A204.1 (cell line): ENCODE measurements around the gene CANT1.

Experiments
- FAIRE-seq: peaks from 2 replicates; lab custom pipeline; 2012; peaks lifted over from hg19 to GRCh38; lab: Jason Lieb, UNC

The CANT1 gene

DNA sequence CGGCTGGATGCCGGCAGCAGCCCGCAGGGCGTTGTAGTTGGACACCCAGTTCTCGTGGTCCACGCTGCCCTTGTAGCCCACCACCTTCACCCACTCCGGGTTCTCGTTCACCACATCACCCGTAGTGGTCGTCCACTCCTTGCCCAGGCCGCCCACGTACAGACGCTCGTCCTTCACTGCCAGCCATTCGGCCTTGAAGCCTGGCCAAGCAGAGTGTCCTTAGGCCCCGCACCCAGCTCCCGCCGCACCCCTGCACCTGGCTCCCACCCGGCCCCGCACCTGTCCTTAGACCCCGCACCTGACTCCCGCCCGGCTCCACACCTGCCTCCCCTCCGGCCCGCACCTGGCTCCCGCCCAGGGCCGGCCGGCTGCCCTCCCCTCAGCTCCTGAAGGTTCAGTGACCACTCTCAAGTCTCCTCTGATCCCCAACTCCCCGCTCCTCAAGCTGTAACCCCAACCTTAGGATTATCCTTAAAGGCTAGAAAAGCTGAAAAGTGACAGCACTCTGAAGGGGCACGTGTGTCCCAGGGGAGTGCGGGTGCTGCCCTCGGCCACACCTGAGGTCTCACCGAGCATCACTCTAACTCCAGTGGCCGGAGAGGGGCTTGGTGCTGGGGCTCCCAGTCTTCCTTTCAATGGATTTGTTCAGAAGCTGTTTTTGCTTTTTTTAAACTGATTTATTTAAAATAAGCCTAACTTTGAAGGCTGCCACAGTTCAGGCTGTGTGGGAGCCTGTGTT lies 14.4 kb downstream of the CANT1 start:
- FAIRE-seq, result no peak

DNA sequence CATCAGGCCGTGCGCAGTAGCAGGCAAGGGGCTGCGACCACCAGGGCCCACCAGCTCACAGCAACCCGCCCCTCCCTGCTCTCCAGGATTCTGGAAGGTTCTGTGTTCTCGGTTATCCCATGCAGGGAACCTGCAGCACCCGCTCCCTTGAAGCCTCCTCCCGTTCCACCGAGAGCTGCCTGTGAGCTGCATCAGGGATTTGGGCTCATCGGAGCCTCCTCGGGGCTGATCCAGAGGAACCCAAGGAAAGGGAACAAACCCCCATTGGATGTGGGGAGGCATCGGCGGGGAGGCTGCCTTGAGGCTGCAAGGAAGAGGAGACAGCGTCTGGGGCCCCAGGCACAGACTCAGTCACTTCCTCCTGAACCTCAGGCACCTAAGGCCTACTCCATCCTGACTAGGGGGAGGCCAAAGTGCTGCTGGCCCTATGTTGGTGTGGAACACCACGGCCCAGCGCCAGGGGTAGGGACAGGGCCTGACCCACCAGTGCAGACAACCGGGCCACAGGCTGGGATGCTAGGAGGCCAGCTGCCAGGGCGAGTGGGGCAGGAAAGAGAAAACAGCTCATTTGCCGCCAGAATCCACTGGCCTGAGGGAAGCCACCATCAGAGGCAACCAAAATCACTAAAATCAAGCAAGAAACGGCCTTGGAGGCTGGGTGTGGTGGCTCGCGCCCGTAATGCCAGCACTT lies 15.4 kb downstream of the CANT1 start:
- no peak for FAIRE-seq

DNA sequence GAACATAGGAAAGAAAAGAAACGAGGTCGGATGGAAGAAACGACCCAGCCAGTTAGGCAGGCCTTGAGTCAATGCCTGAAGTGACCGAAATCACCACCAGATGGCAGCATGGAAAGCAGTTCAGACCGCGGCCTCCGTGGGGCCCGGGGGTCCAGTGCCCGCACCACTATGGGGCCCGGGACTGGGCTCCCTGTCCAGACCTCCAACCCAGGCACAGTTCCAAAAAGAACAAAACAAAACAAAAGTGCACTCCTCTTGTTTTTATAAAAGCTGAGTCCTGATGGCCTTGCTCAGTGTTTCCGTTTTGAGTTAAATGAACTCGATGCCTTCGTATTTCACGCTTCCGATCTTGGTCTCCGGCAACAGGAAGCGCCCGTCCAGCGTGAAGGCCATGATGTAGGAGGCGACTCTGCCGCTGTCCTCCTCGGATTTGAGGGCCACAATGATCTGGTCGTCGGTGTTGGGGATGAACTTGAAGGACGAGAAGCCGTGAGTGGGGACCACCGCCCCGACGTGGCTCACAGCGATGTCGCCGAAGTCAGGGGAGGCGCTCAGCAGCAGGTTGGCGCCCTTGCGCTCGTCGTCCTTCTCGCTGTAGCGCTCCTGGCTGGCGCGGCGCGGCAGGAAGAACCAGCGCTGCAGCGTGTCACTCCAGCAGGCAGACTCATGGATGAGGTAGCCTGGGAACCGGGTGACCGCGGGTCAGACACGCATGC lies 16.2 kb downstream of the CANT1 start:
- FAIRE-seq, result no peak

DNA sequence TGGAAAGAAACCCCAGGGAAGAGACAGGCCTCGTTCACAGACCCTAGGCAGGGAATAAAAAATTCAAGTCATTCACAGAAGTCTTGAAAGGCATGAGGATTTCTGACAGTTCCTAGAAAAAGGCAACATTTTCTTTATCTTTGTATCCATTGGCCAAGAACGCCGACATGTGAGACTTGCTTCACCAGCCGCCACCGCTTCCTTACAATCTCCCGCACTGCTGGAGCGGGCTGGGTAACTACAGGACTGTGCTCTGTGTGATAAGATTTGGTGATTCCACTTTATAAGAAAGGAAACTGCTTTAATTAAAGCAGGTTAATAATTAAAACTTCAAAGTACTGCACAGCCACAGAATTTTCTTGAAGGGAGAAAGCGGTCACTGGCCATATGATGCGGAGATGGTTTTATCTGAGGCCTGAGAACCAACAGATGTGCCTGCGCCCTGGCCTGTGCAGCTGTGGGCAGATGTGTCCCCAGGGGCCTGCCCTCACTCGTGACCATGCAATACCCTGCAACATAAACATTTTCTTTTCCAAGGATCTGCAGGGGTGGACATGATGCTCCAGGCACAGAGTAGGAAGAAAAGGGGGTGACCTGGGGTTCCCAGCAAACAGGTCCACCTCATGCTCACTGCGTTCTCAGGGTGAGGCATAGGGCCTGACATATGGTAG lies 16.9 kb downstream of the CANT1 start:
- FAIRE-seq, result no peak

DNA sequence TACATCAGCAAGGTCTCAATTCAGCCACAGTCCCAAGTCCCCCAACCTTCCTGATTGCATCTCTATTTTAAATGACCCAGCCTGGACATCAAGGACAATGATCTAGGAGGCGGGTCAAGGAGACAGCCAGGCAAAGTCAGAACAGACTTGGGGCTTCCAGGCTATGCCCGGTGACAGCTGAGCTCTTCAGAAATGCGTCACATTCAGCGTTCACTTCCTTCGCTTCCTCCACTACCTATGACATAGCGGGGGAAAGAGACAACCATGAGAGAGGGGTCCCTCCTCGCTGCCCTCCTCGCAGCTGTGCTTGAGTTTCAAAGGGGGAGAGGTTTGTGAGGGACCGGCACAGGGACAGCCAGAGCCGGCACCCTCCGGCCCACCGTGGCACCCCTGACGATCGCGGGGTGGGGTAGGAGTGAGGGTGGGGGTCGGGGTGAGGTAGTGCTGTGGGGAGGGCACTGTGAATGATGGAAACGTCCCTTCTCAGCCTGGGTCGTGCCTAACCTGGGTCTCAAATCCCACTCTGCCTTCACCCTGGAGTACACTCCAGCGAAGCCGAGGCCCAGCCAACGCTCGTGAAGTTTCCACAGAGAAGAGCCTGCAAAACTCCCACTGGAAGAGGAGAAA lies 17.5 kb downstream of the CANT1 start:
- no peak for FAIRE-seq

DNA sequence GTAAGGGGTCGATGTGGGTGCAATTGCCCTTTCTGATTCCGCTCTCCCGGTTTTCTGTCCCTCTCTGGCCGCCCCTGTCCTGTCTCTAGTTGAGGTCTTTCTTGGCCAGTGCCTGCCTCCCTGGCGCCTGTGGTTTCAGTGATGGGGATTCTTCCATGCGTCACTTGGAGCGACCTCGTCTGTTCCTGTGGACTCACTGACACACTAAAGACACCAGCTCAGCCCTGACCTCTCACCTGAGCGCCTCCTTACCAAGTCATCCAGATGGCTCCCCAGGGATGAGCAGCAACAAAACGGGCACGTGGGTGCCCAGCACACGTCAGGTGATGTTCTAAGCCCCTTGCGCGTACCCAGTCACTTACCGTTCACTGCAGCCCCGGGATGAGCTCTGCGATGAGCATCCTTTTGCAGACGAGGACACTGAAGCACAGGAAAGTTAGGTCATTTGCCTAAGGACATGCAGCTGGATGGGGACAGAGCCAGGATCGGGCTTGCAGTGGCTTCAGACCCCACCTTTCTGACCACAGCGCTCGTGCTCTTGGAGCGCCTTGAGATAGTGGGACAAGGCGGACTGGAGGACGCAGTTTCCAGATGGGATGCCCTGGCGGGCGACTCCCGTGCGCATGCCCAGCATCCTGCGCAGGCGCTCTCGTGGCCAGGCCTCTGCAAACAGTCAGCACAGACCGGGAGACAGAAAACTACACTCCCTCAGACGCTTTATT lies 18.4 kb downstream of the CANT1 start:
- FAIRE-seq, result no peak

DNA sequence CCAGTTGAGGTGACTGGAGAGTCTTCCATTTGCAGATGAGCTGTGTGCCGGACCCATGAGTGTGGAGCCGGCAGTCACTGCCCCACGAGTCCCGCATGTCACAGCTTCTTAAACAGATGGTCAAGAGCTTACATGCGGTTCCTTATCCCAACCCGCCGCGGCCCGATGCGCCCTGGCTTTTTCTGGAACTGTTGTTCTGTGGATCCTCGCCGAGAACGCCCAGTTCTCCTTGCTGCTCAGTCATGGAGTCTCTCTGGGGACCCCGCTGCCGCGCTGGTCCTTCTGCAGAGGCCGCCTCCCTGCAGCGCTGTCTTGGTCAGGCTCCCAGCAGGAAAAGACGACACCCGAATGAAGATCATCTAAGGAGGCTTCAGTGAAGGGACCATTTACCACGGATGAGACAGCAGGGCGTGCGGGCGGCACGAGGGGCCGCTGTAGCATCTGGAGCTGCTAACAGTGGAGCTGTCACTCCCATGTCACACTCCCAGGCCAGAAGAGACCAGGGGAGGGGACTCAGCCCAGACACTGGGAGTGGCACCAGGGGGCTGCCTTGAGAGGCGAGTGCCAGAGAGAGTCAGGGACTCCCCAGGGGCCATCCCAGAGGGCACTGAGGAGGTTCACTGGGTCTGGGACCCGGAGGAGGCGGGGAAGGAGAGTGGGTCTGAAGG lies 19.1 kb downstream of the CANT1 start:
- FAIRE-seq, result no peak

DNA sequence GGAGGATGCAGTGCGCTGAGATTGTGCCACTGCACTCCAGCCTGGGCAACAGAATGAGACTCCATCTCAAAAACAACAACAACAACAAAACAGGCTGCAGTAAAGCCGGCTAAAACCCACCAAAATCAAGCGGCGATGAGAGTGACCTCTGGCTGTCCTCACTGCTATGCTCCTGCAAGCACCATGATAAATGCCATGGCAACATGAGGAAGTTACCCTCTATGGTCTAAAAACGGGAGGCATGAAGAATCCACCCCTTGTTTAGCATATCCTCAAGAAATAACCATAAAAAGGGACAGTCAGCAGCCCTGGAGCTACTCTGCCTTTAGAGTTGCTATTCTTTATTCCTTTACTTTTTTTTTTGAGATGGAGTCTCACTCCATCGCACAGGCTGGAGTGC lies 21.4 kb downstream of the CANT1 start:
- no peak for FAIRE-seq

DNA sequence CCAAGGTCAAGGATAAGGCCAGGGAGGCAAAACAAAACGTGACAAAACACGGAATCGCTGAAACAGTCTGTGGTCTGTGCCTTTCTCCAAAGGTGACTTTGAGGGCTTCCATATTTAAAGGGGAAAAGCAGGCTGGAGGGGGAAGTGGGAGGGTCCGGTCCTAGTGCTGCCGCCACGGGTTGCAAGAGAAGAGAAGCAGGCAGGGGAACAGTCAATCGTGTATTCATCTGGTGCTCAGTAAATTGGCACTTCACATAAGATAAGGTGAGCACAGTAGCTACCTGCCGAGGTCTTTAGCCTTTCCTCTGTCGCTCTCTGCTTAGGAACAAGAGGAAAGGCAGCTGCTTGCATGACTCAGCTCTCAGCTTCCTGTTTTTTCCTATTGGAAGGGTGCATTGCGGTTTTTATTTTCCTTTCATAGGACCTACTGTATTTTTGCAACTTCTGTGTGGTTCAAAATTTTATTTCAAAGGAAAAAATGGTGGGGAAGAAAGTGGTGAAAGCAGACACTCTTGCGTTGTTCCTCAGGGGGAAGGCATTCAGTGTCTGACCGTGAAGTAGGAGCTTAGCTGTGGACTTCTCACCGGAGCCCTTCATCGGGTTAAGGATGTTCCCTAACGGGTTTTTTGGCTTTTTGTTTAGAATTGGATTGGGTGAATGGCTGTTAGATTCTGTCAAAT lies 22.8 kb downstream of the CANT1 start:
- no peak for FAIRE-seq

DNA sequence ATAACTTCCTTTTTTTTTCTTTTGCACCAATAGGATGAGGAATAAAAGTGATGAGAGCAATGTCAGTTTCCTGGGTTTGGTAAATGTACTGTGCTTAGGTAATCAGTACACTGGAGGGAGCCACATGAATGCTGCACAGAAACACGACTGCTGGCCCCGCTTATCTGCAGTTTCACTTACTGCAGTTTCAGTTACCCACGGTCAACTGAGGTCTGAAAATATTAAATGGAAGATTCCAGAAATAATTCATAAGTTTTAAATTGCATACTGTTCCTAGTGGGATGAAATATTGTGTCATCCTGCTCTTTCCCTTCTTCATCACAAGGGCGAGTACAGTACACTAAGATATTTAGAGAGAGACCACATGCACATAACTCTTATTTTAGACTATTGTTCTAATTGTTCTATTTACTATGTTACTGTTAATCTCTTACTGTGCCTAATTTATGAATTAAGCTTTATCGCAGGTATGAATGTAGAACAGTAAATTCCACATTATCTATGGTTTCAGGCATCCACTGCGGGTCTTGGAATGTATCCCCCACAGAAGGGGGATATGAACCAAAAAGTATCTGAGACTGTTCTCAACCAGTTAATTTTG lies 23.4 kb downstream of the CANT1 start:
- FAIRE-seq, result no peak

DNA sequence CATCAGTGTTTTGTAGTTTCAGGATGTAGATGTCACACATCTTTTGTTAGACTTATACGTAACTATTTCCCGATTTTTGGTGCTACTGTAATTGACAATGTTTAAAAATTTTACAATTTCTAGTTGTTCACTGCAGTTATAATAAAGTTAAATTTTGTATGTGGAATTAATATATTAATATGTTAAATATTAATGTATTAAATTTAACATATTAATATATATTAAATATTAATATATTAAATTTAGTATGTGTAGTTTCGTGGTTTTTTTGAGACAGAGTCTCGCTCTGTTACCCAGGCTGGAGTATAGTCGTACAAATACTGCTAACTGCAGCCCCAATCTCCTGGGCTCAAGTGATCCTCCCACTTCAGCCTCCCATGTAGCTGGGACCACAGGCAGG lies 24.2 kb downstream of the CANT1 start:
- FAIRE-seq, result peak; percentile 57

DNA sequence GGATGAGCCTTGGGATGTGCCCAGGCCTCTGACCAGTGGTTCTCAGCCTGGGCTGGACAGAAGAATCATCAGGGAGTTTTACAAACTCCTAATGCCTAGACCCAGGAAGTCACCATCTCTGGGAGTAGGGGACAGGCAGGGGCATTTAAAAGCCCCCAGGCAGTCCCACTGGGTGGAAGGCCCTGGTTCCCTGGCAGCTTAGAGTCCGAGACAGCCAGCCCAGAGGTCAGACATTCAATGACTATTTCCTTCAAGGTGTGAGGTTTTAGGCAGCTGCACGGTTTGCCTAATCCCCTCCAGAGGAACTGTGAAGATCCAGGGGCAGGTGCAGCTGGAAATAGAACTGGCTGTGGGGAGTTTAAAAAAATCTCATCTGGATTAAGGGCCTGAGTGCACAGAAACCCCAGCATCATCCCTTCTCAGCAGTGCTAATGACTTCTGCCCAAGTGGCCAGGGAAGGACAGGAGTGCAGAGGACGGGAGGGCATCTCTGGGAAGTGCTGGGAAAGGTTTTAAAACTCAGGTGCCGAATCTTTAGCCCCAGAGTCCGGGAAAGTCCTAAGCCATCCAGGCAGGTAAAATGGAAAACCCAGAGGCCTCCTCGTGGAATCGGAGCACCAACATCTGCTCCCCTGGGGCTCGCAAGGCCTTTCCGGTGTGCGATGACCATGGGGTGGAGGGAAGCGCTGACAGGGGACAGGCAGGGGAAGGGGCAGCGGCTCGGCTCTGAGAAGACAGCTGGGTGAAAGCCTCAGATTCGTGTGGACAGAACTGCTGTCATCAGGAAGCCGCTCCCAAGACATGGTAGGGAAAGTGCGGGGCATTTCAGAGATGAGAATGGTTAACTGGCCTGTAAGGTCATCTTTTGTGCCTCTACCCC lies 28.3 kb downstream of the CANT1 start:
- FAIRE-seq, result no peak

DNA sequence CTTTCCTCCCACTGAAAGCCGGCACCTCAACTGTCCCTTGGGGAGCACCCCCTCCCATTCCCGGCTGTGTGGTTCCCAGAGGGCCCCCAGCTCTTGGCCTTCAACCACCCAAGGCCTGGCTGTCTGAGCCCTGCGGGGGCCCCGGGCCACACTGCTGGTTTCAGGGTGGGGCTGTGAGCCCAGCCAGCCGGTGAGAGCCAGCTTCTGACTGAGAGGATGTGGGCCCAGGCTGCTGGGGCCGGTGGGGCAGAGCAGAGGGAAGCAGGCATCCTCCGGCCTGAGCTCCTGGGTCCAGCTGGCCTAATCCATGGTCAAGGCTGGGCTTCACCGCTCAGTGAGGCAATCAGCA lies 29.0 kb downstream of the CANT1 start:
- FAIRE-seq, result no peak

DNA sequence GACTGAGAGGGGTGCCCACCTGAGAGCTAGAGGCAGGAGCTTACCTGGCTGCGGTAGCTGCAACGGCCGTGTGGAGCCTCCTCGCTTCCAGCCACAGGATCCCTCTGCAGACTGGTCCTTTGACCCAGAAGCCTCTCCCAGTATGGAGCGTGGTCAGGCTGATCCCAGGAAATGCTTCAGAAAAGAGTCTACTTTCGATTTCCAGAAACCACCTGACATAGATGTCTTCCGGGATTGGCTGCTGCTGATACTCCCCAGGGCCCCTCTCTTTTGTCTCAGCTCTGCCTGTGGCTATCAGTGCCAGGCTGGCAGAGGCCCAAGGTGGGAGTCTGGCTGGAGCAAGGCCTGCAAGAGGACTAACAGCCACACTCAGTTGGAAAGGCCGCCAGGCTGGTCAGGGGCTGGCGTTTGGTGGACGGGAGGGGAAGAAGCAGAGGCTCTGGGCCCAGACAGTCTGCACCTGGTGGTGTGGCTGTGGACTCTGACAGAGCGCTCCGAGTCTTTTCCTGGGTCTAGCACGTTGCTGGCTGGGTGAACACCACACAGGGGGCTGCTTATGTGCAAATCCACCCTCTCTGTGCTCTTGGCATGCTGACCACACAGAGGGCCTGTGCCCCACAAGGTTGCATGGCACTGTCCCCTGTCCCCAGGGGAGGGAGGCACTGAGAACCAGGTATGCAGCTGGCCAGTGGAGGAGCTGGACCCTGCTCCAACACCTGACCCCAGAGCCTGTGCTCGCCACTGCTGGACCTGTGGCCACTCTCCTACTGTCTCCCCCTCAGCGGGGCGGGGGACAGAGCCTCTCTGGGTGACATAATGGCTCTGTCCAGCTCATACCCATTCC lies 29.6 kb downstream of the CANT1 start, which contains the start of gene LGALS3BP:
TSS of gene LGALS3BP (minus strand) at position 144 of the 844 bp plus-strand sequence. CDS start 2,732 bp downstream, outside the sequence.
- FAIRE-seq, result peak; percentile 92

DNA sequence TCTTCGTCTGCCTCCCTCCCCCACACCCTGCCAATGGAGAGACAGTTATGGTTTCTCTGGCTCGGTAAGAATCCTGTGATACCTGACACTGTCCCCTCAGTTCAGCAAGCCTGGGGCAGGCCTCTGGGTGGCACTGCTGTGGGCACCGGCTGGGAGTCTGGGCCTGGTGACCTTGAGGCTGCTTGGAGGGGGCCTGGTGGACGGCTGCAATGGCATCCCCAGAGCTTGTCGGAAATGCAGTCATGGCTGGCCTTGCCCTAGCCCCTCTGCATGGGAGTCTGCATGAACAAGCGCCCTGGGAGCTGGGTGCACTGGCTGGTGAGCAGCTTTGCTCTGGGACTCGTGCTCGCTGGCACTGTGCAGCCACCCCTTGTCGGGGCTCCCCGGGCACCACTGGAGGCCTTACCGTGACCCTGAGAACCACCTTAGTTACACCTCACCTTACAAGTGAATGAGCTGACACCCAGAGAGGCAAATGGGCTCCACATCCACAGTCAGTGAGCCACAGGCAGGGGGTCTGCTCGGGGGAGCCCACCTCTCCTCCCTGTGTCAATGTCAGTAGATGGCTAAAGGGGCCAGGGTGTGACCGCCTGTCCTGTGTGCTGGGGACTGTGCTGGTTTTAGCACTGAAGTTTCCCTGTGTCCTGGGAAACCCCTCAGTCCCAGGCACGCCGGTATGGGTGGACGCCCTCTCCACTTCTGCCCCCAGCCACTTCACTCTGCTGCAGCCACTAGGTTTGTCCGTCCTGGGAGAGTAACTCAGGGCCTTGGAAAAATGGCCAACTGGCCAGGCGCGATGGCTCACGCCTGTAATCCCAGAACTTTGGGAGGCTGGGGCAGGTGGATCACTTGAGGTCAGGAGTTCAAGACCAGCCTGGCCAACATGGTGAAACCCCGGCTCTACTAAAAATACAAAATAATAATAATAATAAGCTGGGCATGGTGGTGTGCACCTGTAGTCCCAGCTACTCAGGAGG lies 31.3 kb downstream of the CANT1 start:
- no peak for FAIRE-seq

DNA sequence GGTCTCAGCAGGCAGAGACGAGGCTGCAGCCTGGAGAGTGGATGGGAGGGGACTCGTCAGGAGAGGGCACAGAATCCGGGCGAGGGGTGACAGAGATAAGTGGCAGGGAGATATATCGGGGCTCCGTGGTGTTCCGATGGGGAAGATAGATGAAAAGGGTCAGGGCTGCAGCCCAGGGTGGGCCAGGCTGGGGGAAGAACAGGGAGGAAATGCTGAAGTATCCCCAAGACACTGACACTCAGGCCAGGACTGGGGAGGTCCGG lies 32.0 kb downstream of the CANT1 start:
- no peak for FAIRE-seq
